ENCODE measurements around the gene BDKRB2.

The BDKRB2 gene

DNA sequence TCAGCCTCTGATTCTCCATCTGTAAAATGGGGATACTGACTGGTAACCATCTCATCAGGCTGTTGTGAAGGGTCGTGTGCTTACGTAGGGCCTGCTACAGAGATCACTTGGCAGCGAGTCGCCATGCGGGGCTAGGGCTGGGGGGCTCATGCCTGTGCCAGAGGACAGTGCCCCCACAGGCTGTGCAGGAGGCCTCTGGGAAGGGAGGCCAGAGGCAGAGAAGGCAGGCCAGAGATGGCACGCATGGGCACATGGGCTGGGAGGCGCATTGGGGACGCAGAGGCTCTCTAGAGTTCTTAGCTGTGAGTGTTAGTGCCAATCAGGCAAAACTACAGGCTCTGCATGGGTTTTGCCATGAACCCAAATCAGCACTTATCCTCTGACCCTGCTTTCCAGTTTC is 3.5 kb upstream of the BDKRB2 start:
- no peak for DNase-seq

DNA sequence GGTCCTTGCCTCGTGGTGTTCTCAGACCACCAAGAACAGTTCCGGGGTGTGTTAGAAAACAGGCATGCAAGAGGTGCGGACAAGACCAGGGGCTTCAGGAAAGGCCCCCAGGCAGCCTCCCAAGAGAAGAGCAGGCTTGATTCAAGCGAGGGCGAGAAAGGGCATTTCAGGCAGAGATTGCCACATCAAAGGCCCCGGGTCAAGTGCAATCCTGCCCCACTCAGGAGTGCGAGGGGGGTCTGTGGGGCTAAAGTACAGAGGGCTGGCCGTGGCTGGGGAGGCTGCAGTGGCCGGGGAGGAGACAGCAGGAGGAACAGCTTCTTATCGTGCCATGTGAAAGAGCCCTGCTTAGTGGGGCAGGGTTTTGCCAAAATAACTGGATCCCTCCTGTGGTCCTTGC is 2.7 kb upstream of the BDKRB2 start:
- DNase-seq, result no peak

GRCh38 chr14:96202441-96203094 is 2.1 kb upstream of the BDKRB2 start:
- no peak for DNase-seq

DNA sequence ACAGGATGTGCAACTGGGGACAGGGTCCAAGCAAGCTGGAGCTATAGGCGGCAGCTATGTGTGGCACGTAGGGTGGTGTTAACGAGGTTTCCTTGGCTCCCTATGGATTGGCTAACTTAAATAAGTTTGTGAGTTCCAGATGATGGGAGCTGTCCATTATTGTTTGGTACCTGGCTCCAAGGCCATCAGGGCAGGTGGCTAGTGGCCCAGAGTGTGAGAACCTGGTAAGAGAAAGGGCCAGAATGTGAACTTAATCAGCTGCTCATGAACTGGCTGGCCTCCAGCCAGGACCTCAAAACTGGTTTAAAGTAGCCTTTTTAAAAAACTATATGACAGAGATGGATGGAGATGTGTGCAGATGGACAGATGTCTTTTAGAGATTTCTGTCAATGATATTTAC is 1.5 kb upstream of the BDKRB2 start:
- no peak for DNase-seq

- no peak for DNase-seq
Measured at GRCh38 chr14:96203635-96204034, 1.0 kb upstream of the BDKRB2 start.

- DNase-seq, result no peak
Measured at GRCh38 chr14:96205059-96205977, 679 bp downstream of the BDKRB2 start.

DNA sequence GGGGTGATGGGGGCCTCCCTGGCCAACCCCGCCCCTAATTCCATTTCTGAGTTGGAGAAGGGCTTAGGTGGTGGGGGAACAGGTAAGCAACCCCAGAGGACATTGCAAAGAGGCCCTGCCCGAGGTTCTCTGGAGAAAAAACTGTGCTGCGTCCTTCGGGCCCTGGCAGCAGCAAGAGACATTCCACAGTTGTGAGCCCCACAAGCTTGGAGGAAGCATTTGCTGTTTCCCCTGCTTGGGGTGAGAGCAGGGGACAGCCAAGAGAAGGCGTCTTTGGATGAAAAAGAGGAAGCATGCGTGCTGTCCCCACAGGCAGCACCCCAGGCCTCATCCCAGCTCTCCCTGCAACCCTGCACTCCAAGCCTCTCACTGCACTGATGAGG is 1.3 kb downstream of the BDKRB2 start:
- no peak for DNase-seq

DNA sequence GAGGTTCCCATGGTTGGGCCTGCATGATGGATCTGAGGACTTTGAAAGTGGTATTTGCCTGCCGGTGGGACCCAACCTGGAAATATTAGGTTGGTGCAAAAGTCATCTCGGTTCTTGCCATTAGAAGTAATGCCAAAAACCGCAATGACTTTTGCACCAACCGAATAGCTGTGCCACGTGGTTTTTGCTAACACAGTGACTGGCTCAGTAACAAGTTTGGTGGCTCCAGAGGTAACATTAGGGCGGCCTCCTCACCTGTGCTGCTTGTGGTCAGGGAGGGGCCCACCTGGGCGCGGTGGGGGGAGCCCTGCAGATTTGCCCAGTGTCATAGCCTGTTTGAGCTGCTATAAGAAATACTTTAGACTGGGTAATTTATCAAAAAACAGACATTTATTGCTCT is 1.8 kb downstream of the BDKRB2 start:
- DNase-seq, result no peak

DNA sequence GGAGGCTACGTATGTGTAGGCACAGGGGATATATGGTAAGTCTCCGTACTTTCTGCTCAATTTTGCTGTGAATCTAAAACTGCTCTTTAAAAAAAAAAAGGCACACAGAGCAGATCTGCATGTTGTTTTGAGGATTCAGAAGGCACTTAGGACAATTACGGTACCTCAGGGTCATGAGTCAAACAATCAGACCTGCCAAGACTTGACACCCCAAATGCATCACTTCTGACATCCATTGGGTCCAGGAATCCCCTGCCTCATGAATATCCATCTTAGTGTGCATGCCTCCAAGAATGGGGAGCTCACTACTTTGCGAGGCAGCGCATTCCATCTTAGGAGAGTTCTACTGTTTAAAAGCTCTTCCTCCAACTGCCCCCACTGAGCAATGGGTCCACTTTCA is 3.0 kb downstream of the BDKRB2 start:
- no peak for DNase-seq

- DNase-seq, result no peak
Measured at GRCh38 chr14:96208739-96209138, 4.1 kb downstream of the BDKRB2 start.

GRCh38 chr14:96212140-96212539 is 7.5 kb downstream of the BDKRB2 start:
- no peak for DNase-seq

GRCh38 chr14:96212896-96213295 is 8.3 kb downstream of the BDKRB2 start:
- no peak for DNase-seq

- no peak for DNase-seq
Measured at GRCh38 chr14:96213871-96214465, 9.3 kb downstream of the BDKRB2 start.

- no peak for DNase-seq
Measured at GRCh38 chr14:96214793-96215192, 10.2 kb downstream of the BDKRB2 start.

DNA sequence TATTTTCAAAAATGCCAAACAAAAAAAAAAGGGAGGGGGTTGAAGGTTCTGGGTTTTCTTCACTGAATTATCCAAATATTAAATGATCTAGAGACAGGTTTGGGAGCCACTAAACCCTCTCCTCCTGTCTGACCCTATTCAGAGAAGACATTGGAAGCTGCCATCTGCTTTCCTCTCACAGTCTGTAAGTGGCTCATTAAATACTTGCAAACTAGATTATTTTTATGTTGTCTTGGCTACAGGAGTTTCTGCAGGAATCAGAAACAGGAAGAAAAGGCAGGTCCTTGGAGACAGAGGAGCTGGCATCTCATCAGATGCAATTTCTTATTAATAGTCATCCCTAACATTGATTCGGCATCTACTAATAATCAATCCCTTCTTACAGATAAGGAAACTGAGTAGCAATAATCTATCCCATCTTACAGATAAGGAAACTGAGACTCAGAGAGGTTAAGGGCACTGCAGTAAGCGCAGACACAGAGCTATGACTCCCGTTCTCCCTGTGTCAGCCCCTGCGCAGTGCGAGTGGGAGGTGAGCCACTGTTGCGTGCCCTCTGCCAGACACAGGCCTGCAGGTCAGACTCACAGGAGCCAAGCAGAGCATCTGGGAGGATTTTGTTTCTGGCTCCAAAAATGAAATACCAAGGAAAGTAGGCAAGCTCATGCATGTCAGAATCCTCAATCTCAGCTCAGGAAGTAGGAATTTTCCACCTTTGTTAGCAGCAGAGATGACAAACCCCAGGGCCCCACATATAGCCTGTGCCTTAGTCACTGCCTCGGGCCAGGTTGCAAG is 11.0 kb downstream of the BDKRB2 start:
- no peak for DNase-seq

- no peak for DNase-seq
Measured at GRCh38 chr14:96216627-96217026, 12.0 kb downstream of the BDKRB2 start.

GRCh38 chr14:96217376-96217913 is 12.8 kb downstream of the BDKRB2 start:
- no peak for DNase-seq

DNA sequence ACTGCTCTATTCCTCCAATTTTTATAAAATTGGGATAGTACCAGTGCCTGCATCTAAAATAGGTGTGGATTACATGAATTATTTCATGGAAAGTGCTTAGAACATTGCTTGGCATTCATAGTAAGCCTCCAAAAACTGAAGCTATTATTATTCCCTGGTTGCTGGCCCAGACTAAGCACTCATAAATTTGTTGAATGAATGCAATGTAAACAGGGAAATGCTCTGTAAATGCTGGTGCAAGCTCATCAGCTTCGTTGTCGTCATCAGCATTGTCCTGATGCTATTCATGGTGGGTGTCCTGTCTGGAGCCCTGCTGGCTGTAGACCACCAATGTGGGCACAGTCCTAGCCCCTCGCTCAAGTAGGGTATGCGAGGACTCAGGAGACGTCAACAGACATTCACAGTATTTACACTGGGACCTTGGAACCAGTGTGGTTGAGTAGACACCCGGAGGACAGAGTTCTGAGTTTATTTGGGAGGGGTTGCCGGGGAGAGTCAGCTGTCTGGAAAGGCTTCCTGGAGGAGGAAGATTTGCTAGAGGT is 16.5 kb downstream of the BDKRB2 start:
- DNase-seq, result no peak

- DNase-seq, result no peak
Measured at GRCh38 chr14:96221841-96222240, 17.2 kb downstream of the BDKRB2 start.

DNA sequence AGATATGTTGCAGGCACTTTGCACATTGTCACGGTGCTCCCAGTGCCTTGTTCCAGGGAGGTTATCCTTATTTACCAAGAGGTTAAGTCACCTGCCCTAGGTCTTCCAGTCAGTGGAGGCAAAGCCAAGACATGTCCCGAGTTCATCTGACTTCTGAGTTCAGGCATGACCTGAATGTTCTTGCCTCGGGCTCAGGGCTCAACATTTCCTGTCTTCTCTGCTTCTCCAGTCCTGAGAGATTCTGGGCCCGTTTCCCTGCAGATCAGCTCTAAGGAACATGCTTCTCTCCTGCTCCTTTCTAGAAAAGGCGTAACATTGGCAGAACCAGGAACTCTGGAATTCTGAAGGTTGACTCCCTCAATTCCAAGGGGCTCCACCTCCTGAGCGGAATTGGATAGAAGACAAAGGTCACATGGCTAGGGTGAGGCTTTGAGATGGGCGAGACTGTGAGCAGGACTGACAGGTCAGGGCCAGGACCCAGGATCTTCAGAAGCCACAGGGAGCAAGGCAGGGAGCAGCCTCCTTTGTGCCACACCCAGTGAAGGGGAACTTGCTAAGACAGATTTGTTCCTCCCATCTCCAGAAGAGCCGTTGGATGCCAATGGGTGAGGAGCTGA is 19.9 kb downstream of the BDKRB2 start:
- no peak for DNase-seq

GRCh38 chr14:96225213-96225612 is 20.6 kb downstream of the BDKRB2 start:
- DNase-seq, result no peak

DNA sequence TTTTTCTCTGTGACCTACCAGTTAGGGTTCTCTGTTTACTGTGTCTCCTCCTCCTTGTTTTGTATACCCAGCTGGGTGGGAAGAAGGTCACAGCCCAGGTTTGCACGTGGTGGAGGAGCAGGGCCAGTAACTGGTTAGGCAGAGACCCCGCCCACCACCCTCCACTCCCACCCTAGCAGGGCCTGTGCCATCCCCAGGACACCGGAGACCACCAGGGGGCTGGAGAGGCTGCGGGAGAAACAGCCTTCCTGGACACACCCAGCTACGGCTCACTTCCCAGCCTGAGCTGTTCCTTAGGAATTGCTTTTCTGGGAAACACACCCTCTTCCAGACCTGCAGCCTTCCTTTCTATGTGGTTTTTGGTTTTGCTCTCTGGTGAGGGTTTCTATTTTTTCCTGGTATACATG is 21.1 kb downstream of the BDKRB2 start:
- DNase-seq, result no peak

Data from activated gamma-delta T cell (primary cell).